NCI-H226 (cell line): ENCODE results near the gene GRM3.

Source experiments
- DNase-seq: peaks from one replicate; pipeline ENCODE4 v3.0.0-alpha.2; 2015

Gene GRM3

DNA sequence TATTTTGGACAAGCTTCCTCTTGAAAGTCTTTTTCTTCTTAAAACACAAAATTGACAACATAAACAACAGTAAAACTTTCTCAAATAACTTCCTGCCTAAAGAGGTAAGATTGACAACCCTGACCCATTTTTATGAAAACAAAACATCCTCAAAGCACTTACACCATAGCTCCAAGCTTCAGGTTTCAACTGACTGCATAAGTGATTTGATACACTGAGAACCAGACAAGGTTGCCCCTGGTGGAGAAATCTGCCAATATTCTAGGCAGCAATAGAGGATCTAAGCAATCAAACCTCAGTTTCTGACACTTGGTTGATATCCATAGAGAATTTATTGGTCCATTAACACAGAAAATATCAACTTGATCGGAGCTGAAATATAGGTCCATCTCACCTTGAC lies 267.9 kb downstream of the GRM3 start:
- no peak for DNase-seq

DNA sequence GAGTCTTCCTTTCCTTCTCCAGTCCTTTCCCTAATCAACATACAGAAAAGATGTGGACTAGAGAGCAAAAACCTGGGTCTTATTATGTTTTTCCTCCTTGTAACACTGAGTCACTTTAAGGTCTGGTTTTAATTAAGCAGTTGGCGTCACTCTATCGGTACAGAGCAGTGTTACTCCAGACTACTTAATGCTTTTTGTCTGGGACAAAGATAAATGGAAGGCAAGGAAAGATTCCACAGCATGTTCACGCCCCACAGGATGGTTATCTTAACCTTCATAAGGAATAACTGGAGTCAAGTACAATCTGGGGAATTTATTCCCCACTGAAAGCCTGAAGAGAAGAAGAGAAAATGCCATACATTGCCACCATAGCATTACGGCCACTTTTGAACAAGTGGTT lies 270.0 kb downstream of the GRM3 start:
- no peak for DNase-seq
